WTC11 (cell line): Measurements from ENCODE around the gene KRT4.
"Not testable (repeated sequence)": the region's sequence is repeated elsewhere in the genome, so short reads cannot be mapped to it uniquely, and the experiment has no call there.

Experiments used
- RELA ChIP-seq: sonication (generic); formaldehyde crosslinking; IDR thresholded peaks from 2 replicates; pipeline ENCODE4 v1.8.1; 2022; ENCODE audit warnings: missing genetic modification reagents, mild to moderate bottlenecking, borderline replicate concordance
- TEAD1 ChIP-seq: sonication (generic); formaldehyde crosslinking; IDR thresholded peaks from 2 replicates; pipeline ENCODE4 v1.8.0; 2022; ENCODE audit warnings: mild to moderate bottlenecking, missing genetic modification reagents
- ZNF512 ChIP-seq: sonication (generic); formaldehyde crosslinking; IDR thresholded peaks from 2 replicates; pipeline ENCODE4 v1.8.1; 2022; ENCODE audit warnings: missing genetic modification reagents, borderline replicate concordance
- TF ChIP-seq, protein P1 (sequence below): fragments of 200-600 bp; IDR thresholded peaks from 2 replicates; pipeline ENCODE4 v1.8.0; 2022; ENCODE audit warnings: antibody characterized with exemption

GRCh38 chr12:52761218-52761617, 52.7 kb downstream of the KRT4 start:
- TF ChIP-seq, protein P1, sequence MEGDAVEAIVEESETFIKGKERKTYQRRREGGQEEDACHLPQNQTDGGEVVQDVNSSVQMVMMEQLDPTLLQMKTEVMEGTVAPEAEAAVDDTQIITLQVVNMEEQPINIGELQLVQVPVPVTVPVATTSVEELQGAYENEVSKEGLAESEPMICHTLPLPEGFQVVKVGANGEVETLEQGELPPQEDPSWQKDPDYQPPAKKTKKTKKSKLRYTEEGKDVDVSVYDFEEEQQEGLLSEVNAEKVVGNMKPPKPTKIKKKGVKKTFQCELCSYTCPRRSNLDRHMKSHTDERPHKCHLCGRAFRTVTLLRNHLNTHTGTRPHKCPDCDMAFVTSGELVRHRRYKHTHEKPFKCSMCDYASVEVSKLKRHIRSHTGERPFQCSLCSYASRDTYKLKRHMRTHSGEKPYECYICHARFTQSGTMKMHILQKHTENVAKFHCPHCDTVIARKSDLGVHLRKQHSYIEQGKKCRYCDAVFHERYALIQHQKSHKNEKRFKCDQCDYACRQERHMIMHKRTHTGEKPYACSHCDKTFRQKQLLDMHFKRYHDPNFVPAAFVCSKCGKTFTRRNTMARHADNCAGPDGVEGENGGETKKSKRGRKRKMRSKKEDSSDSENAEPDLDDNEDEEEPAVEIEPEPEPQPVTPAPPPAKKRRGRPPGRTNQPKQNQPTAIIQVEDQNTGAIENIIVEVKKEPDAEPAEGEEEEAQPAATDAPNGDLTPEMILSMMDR = not testable (repeated sequence)
- not testable (repeated sequence) for TF ChIP-seq TEAD1, RELA, ZNF512 (CRISPR knock-in tag)
